GM10266 (cell line): Measurements from ENCODE around the gene EXOC3L4.

Experiments
- DNase-seq: peaks from one replicate; pipeline ENCODE4 v3.0.0; 2012; ENCODE audit errors: extremely low spot score
- TF ChIP-seq, protein P1 (sequence below): IDR thresholded peaks from 2 replicates; pipeline ENCODE4 v1.5.1; 2012; ENCODE audit warnings: mild to moderate bottlenecking, low read depth; ENCODE audit not compliant: control insufficient read depth, insufficient read depth; ENCODE audit errors: missing control alignments

Gene EXOC3L4

GRCh38 chr14:103064978-103065377 is 29.5 kb upstream of the EXOC3L4 start:
- DNase-seq = no peak
- TF ChIP-seq, protein P1, sequence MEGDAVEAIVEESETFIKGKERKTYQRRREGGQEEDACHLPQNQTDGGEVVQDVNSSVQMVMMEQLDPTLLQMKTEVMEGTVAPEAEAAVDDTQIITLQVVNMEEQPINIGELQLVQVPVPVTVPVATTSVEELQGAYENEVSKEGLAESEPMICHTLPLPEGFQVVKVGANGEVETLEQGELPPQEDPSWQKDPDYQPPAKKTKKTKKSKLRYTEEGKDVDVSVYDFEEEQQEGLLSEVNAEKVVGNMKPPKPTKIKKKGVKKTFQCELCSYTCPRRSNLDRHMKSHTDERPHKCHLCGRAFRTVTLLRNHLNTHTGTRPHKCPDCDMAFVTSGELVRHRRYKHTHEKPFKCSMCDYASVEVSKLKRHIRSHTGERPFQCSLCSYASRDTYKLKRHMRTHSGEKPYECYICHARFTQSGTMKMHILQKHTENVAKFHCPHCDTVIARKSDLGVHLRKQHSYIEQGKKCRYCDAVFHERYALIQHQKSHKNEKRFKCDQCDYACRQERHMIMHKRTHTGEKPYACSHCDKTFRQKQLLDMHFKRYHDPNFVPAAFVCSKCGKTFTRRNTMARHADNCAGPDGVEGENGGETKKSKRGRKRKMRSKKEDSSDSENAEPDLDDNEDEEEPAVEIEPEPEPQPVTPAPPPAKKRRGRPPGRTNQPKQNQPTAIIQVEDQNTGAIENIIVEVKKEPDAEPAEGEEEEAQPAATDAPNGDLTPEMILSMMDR = no peak

- TF ChIP-seq, protein P1 = no peak
Measured at GRCh38 chr14:103065861-103066260, 28.7 kb upstream of the EXOC3L4 start.

DNA sequence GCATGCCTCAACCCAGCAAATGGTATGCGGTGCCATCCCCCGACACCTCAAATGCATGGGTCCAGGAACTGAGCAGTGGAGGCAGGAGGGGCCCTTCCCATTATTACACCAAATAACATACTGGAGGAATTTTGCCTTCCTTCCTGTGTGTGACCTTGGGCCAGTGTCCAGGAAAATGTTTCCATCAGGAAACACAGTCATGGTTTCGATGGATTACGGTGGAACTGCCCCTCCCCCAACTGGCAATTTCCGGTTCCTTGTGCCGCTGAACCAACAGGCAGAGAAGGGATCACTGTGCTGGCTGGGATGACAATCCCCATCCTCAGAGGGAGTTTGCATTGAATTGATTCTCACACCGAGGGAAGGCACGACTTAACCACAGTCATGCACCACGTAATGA is 28.1 kb upstream of the EXOC3L4 start:
- TF ChIP-seq, protein P1 = no peak
- no peak for DNase-seq

More at GRCh38 chr14:103065861-103066260, 28.7 kb upstream of the EXOC3L4 start:
- DNase-seq = no peak

DNA sequence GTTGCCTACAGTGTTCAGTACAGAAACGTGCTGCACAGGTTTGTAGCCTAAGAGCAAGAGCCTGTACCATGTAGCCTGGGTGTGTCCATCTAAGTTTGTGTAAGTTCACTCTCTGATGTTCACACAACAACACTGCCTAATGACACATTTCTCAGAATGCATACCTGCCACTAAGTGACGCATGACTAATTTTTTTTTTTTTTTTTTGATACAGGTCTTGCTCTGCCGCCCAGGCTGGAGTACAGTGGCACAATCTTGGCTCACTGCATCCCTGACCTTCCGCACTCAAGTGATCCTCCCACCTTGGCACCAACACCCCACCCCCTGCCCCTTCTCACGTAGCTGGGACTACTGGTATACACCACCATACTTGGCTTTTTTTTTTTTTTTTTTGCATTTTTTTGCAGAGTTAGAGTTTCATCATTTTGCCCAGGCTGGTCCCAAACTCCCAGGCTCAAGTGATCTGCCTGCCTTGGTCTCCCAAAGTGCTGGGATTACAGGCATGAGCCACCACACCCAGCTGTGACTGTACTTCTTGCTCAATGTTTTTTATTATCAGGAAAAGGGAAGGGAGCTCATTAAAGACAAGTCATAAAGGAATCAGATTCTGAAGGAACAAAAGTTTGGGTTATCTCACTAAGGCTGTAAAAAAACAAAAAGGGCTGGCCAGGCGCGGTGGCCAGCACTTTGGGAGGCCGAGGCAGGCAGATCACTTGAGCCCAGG is 27.1 kb upstream of the EXOC3L4 start:
- TF ChIP-seq, protein P1 = no peak
- no peak for DNase-seq

- no peak for DNase-seq
- TF ChIP-seq, protein P1 = no peak
Measured at GRCh38 chr14:103068351-103069073, 26.0 kb upstream of the EXOC3L4 start.

DNA sequence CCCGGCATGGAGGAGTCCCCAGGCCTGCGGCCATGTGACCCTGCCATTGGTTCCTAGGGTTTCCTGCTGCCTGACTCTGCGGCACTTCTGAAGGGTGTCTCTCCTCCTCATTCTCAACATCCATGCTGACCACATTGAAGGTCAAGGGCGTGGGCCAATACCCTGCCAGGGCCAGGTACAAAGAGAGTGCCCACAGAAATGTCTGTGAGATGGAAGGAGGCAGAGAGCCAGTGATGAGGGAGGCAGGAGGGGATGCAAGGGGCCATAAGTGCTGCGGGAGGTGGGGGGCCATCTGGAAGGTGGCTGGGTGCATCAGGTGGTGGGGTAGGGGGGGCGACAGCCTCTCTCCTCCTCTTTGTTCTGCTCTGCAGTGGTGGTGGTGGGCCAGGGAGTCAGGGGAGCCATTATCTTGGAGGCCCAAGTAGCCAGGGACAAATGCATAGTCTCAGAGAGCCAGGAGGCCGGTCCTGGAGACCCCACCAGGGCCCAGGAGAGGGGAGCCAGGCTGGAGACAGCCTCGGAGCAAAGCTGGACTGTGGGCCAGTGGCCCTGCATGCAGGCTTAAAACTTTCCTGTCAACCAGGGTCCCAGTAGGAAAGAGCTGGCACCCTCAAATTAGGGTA is 24.2 kb upstream of the EXOC3L4 start:
- TF ChIP-seq, protein P1 = no peak
- DNase-seq = no peak
